Mononuclear cell (primary cell): Measurements from ENCODE around the gene SCUBE1. TPM values are rescaled to one million over a fixed set of nuclear protein-coding genes. Genes with fewer than 3 reads are reported as not detected.

Source experiments
- H3K27me3 ChIP-seq: 2 replicates; pipeline ENCODE4 v1.6.0; 2011; ENCODE audit warnings: low read length, control low read depth; ENCODE audit not compliant: insufficient read depth
- H3K4me1 ChIP-seq: 2 replicates; pipeline ENCODE4 v1.5.1; 2011; ENCODE audit warnings: mild to moderate bottlenecking, low read length, control low read depth; ENCODE audit not compliant: insufficient read depth
- H3K4me3 ChIP-seq: 2 replicates; pipeline ENCODE4 v1.5.1; 2011; ENCODE audit warnings: mild to moderate bottlenecking, low read length, moderate library complexity
- H3K9me3 ChIP-seq: 2 replicates; pipeline ENCODE4 v1.5.1; 2011; ENCODE audit warnings: low read depth, mild to moderate bottlenecking, control low read depth, low read length
- total RNA-seq: library from RNA; depleted of rRNA; stranded (reverse); fragments of >200 nt; gene quantifications from one replicate; pipeline ENCODE4 v1.2.3, GENCODE V29; 2012

SCUBE1 gene
- total RNA-seq, 1 donor = 0.94 TPM

GRCh38 chr22:43213051-43213450, 130.1 kb downstream of the SCUBE1 start:
- Histone ChIP-seq H3K4me1 (no peaks in the 10 kb centered on the region), H3K4me3 (no peak overlapping the region), H3K27me3 (no peaks in the 10 kb centered on the region), H3K9me3 (no peaks in the 10 kb centered on the region)

GRCh38 chr22:43212434-43212952, 130.7 kb downstream of the SCUBE1 start:
- Histone ChIP-seq H3K27me3 (no peaks in the 10 kb centered on the region), H3K9me3 (no peaks in the 10 kb centered on the region), H3K4me1 (no peaks in the 10 kb centered on the region), H3K4me3 (no peak overlapping the region)

GRCh38 chr22:43211941-43212433, 131.2 kb downstream of the SCUBE1 start:
- no peaks in the 10 kb centered on the region for H3K27me3 ChIP-seq
- H3K9me3 ChIP-seq = no peaks in the 10 kb centered on the region
- no peak overlapping the region for H3K4me3 ChIP-seq
- no peaks in the 10 kb centered on the region for H3K4me1 ChIP-seq

GRCh38 chr22:43210631-43211515, 132.3 kb downstream of the SCUBE1 start:
- Histone ChIP-seq H3K4me3 (no peak overlapping the region), H3K27me3 (no peaks in the 10 kb centered on the region), H3K9me3 (no peaks in the 10 kb centered on the region), H3K4me1 (no peaks in the 10 kb centered on the region)

GRCh38 chr22:43209971-43210370, 133.2 kb downstream of the SCUBE1 start:
- H3K4me3 ChIP-seq = no peak overlapping the region
- H3K9me3 ChIP-seq = no peaks in the 10 kb centered on the region
- H3K27me3 ChIP-seq = no peaks in the 10 kb centered on the region
- H3K4me1 ChIP-seq = no peaks in the 10 kb centered on the region

- Histone ChIP-seq H3K4me3 (no peak overlapping the region), H3K9me3 (no peaks in the 10 kb centered on the region), H3K27me3 (no peaks in the 10 kb centered on the region)
Measured at GRCh38 chr22:43209523-43209890, 133.7 kb downstream of the SCUBE1 start.

GRCh38 chr22:43208703-43209522, 134.3 kb downstream of the SCUBE1 start:
- H3K4me3 ChIP-seq = no peak overlapping the region
- no peaks in the 10 kb centered on the region for H3K27me3 ChIP-seq
- H3K4me1 ChIP-seq = no peaks in the 10 kb centered on the region
- no peaks in the 10 kb centered on the region for H3K9me3 ChIP-seq

More at GRCh38 chr22:43209523-43209890, 133.7 kb downstream of the SCUBE1 start:
- H3K4me1 ChIP-seq = no peaks in the 10 kb centered on the region

GRCh38 chr22:43207849-43208702, 135.1 kb downstream of the SCUBE1 start:
- Histone ChIP-seq H3K9me3 (no peaks in the 10 kb centered on the region), H3K4me3 (no peak overlapping the region), H3K27me3 (no peaks in the 10 kb centered on the region), H3K4me1 (no peaks in the 10 kb centered on the region)

- H3K4me1 ChIP-seq = no peaks in the 10 kb centered on the region
- H3K27me3 ChIP-seq = no peaks in the 10 kb centered on the region
- H3K9me3 ChIP-seq = no peaks in the 10 kb centered on the region
- no peak overlapping the region for H3K4me3 ChIP-seq
Measured at GRCh38 chr22:43207386-43207785, 135.8 kb downstream of the SCUBE1 start.

GRCh38 chr22:43206509-43207161, 136.5 kb downstream of the SCUBE1 start:
- no peaks in the 10 kb centered on the region for H3K27me3 ChIP-seq
- H3K4me3 ChIP-seq = no peak overlapping the region
- no peaks in the 10 kb centered on the region for H3K4me1 ChIP-seq
- H3K9me3 ChIP-seq = no peaks in the 10 kb centered on the region

GRCh38 chr22:43205748-43206508, 137.2 kb downstream of the SCUBE1 start:
- Histone ChIP-seq H3K4me1 (no peaks in the 10 kb centered on the region), H3K9me3 (no peaks in the 10 kb centered on the region), H3K27me3 (no peaks in the 10 kb centered on the region), H3K4me3 (no peak overlapping the region)

GRCh38 chr22:43205261-43205691, 137.9 kb downstream of the SCUBE1 start:
- Histone ChIP-seq H3K4me3 (no peak overlapping the region), H3K4me1 (no peaks in the 10 kb centered on the region), H3K9me3 (no peaks in the 10 kb centered on the region)

GRCh38 chr22:43203471-43203981, 139.6 kb downstream of the SCUBE1 start:
- Histone ChIP-seq H3K4me3 (no peak overlapping the region), H3K27me3 (no peaks in the 10 kb centered on the region), H3K4me1 (no peaks in the 10 kb centered on the region), H3K9me3 (no peaks in the 10 kb centered on the region)

More at GRCh38 chr22:43205261-43205691, 137.9 kb downstream of the SCUBE1 start:
- no peaks in the 10 kb centered on the region for H3K27me3 ChIP-seq
